ENCODE data around the gene CELF1.

Gene CELF1
- 180 to 516 (median 282) reads per million in 18 experiments for total RNA-seq

DNA sequence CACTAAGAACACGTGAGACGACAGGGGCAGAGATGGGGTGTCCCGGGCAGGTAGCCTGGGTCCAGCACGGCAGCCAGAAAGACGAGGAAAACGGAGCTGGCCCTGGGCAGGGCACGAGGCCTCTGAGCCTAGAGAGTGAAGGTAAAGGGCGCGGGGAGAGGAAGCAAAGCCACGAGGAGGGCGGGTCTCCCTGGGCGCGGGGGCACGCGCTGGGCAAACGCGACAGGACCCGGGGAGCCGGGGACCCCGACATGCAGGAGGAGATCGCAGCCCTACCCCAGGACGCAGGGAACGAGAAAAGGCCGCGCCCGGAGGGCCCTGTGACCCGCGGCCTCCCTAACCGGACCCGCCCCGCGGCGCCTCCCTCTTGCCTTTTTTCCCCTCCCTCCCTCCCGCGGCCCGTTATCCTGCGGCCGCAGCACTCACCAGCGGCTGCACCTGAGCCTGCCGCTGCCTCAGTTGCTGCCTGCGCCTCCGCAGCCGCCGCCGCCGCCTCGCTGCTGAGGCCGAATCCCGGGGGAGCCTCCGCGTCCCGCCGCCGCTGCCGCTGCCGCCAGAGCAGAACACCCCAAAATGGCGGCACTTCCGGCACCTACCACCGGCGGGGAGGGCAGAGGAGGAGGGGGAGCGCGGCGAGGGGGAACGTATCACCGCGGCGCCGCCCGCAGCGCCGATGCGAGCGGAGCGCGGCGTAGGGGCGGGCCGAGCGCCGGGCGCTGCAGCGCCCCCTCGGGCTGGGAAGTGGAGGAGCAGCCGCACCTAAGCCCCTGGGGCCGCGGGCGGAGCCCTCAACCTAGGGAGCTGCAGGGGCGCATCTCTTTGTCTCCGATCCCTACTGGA, at the start of gene CELF1:
Gene CELF1, minus strand, starts transcription at position 567 of the 840 bp plus-strand sequence. CDS start 53,609 bp downstream, outside the sequence.
- peak; percentile 92 to 94 for DNase-seq

DNA sequence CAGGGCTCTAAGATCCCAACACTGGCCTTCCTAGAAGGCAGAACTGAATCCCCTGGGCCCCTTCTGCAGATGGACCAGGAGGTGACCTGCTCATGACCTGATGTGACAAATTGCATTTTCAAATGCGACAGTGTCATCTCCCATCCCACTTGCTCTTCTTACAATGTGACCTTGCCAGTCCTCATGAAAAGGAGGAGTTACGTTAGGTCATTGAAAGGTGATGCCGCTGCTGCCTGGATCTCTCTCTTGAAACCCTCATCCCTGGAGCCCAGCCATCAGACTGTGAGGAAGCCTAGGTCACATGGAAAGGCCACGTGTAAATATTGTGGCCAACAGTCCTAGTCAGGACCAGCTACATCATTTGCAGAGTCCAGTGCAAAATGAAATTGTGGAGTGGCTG, 47.0 kb upstream of the CELF1 start:
- no peak for DNase-seq

DNA sequence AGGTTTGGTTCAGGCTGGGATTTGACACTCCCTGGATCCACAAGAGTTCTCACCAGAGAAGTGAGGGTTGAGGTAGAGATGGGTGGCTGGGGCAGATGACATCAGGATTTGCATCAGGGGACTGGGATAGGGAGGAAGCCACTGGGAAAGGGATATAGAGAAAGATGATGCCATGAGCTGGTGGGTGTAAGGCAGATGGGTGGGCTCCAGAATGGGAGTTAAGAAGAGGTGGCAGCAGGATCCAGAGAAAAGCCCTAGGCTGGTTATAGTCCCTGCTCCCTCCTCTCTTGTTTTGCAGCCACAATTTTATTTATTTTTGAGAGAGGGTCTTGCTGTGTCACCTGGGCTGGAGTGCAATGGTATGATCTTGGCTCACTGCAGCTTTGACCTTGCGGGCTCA, 43.0 kb upstream of the CELF1 start:
- DNase-seq, result no peak

- no peak for DNase-seq
Measured at GRCh38 chr11:47595029-47595428, 42.1 kb upstream of the CELF1 start.

DNA sequence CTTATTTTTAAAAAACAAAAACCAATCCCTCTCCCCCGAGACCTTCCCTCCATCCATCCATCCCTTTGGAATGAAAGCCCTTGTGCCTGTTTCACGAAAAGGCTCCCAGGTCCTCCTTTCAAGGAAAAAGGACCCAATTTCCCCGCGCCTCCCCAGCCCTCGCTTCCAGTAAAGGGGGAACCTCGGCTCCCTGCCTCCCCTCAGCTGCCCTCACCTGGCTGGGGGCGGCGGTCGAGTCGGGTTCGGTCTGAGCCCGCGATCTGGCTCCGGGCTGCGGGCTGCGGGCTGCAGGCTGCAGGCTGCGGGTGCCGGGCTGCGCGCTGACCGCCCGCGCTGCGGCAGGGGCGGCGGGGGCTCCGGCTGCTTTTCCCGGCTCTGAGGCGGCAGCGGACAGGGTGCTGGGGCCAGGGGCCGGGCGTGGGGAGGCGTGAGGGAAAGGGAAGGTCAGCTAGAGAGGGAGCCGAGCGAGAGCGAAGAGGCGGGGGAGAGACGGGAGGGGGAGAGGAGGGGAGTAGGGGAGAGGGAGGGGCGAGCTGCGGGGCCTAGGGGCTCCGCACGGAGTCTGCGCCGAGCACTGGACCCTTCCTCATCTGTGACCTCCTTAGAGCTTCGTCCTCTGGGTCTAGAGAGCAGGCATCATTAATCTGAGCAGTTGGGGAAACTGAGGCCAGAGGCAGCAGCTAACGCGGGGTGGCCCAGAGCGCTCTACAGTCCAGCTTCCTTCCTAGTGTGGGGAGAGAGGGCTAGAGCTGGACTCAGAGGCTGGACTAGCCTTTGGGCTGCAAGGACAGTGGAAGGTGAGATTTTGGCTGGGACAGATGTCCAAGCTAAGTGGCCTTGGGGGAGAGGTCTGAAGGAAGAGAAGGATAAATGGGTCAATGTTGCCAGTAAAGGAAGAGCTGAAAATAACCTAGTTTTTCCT, 41.3 kb upstream of the CELF1 start, which contains the start of gene C1QTNF4:
Gene C1QTNF4, minus strand, starts transcription at position 478 of the 922 bp plus-strand sequence. CDS start 3,601 bp downstream, outside the sequence.
- no peak for DNase-seq

GRCh38 chr11:47593492-47593933, 40.6 kb upstream of the CELF1 start:
- DNase-seq, result no peak

- DNase-seq, result no peak
Measured at GRCh38 chr11:47592970-47593369, 40.0 kb upstream of the CELF1 start.

DNA sequence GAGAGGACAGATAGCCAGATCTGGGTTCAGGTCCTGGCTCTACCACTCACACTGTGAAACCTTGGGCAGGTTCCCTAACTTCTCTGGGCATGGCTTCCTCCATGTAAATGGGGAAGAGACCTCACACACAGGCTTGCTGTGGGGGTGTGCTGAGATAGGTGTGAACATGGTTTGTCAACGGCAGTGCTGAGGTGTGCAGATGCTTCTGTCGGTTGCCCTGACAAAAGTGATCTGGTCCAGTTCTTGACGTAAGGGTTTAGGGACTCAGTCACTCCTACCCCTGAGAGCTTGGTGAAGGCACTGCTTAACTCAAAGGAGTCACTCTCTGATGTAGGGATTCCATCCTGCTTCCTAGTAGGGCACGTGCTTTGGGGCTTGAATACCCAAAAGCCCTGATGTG, 39.3 kb upstream of the CELF1 start:
- DNase-seq, result peak in 1 of 2 donors; percentile 13

GRCh38 chr11:47591764-47592163, 38.8 kb upstream of the CELF1 start:
- no peak for DNase-seq

- DNase-seq, result no peak
Measured at GRCh38 chr11:47589977-47590861, 37.3 kb upstream of the CELF1 start.

- DNase-seq, result no peak
Measured at GRCh38 chr11:47589584-47589976, 36.6 kb upstream of the CELF1 start.

DNA sequence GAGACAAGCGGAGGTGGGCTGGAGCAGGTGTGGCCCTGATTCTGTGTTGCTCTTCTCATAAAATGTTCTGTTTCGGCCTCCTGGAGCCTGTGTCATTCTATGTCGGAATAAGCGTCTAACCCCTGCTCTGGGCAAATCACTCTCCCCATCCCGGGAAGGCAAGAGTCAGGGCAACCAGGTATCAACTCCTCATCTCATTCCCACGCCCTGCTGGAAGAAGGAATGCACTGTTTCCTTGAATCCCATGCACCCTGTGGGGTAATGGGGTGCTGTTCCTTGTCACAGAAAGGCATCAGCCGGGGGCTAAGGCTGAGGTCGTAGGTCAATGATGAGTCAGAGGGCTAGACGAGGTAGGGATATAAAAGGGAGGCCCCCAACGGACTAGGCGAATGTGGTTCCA, 36.2 kb upstream of the CELF1 start:
- no peak for DNase-seq

- DNase-seq, result peak; percentile 90 to 96
Measured at GRCh38 chr11:47587723-47588326, 34.9 kb upstream of the CELF1 start.

GRCh38 chr11:47587039-47587716, 34.2 kb upstream of the CELF1 start:
- DNase-seq, result peak; percentile 69 to 80

DNA sequence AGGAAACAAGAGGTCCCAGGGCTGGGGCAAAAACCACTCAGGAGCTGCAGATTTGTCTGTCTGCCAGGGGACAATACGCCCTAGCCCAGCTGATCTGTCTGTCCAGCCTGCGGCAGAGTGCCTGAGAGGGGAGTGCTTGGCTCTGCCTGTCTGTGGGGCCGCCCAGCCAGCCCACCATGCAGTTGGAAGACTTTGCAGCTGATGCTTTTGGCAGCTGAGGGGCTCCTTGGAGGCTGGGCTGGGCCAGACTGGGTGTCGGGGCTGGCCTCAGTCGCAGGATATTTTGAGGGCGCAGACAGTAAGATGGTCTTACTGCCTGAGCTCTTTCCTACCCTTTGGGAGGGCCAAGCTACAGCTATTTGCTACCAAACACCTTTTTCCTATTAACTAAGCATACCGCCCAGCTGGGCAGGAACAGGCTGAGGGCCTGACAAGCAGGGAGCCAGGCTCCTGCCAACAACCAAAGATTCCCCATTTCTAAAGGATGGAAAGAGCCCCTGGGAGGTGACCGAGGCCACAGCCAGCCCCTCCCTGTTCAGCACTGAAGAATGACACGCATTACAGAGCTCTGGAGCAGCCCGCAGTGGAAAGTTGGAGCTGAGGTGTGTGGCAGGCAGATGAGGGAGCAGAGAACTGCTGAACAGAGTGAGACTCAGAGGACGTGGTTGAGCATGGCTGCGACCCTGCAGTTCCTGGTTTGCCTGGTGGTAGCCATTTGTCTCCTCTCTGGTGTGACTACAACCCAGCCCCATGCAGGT, 33.3 kb upstream of the CELF1 start, which contains the start of gene FAM180B:
Gene FAM180B, plus strand, starts transcription at position 581 of the 758 bp plus-strand sequence. Its CDS starts 91 bp downstream, at position 672.
- DNase-seq, result no peak

GRCh38 chr11:47583844-47584243, 30.9 kb upstream of the CELF1 start:
- DNase-seq, result no peak

DNA sequence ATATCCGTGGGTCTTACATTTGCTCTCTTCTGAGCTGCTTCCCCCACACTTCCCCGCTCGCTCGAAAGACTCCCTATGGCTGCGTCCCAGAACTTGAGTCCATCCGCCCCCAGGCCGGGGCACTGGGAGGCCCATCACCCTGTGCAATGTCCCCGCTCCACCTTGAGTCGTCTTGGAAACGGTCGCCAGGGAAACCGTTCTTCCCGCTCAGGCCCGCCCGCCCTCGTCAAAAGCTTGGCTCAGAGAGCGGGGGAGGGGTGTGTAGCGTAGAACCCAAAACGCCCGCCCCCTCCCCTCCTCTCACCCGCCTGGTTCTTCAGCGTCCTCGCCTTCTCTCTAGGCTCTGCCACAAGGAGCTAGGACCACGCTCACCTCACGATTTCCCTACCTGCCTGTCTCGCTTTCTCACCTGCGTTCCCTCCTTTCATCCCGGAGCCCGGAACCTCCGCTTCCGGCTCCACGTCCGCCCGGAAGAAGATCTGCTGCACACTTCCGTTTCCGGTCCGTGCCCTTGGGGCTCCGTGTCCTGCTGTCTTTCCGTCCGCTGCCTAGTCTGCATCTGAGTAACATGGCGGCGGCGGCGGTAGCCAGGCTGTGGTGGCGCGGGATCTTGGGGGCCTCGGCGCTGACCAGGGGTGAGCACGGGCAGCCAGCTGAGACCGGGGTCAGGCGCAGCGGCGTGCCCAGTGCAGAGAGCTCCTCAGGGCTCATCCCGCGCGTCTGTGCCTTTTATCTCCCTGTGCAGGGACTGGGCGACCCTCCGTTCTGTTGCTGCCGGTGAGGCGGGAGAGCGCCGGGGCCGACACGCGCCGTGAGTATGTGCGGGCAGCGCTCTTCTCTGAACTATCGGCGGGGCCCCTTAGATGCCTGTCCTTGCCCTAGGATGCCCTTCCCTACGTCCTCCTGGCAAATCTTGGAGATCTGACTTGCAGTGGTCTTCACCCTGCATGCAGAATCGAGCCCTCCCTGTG, 25.9 kb upstream of the CELF1 start, which contains the start of the genes KBTBD4 and NDUFS3:
Gene KBTBD4, minus strand, starts transcription at position 447 of the 971 bp plus-strand sequence. Its CDS starts 19 bp downstream, at position 428.
Gene NDUFS3, plus strand, starts transcription at position 551 of the 971 bp plus-strand sequence. Its CDS starts 18 bp downstream, at position 569.
- peak; percentile 90 to 91 for DNase-seq

DNA sequence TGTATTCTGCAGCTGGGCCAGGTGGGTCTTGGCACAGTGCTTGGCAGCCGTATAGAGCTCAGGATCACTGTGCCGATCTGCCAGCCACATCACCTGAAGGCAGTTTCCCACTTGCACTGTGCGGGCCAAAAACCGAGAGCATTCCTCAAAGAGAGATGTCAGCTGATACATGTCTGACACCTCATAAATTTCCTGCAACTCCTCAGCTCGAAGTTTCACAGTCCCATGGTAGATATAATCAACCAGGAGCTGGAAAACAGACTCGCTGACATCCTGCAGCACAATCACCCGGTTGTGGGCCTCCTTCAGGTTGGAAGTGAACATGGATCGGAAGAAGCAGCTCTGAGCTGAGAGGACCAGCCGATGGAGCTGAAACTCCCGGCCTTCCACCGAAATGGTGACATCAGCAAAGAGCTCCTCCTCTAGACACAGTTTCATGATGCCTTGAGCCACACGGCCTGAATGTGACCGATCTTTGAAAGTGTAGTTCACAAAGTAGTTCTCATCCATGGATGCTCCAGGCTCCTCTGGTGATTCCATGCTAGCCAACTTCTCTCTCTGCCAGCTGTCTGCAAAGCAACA, 24.6 kb upstream of the CELF1 start:
- no peak for DNase-seq
